Globus pallidus (tissue), 1 donor: Measurements from ENCODE around the gene PCSK6.
"Not testable (repeated sequence)": the region's sequence is repeated elsewhere in the genome, so short reads cannot be mapped to it uniquely, and the experiment has no call there.

ENCODE experiments used
- DNase-seq: peaks from one replicate; pipeline ENCODE4 v3.0.0-alpha.2; 2015; ENCODE audit warnings: low spot score

PCSK6 gene

DNA sequence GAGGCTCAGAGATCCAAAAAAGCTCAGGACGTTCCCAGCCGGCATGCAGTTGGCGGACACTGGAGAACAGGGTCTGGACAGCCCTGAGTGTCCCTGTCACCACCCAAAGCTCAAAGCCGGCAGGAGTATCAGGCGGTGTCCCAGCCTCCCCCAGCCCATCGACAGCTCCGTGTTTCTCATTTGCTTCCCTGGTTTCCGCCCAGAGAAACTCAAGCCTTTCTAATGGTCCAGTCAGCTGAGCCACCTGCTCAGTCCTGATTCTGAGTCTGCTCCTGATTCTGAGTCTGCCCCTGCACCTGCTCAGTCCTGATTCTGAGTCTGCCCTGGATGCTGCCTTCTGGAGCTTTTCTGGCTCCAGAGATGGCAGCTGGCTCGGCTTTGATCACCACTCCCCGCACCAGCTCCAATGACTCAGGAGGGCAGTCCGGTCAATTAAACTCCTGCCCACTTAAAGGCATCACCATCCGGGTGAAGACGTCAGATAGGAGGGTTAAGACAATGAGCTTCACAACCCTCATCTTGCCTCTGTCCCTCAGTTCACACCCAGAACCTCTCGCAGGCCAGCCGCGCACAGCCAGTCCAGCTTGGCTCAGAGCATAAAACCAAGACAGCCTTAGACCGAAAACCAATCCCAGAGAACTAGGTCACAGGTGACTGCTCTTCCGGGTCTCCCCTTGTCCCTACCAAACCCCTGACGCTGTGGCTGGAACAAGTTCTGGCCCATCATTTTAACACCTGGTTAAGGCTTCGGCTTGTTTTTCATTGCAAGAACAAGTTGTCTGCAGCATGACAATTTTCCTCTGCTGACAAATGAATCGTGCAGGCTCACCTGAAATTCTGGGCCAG lies 6.8 kb downstream of the PCSK6 start:
- no peak for DNase-seq

DNA sequence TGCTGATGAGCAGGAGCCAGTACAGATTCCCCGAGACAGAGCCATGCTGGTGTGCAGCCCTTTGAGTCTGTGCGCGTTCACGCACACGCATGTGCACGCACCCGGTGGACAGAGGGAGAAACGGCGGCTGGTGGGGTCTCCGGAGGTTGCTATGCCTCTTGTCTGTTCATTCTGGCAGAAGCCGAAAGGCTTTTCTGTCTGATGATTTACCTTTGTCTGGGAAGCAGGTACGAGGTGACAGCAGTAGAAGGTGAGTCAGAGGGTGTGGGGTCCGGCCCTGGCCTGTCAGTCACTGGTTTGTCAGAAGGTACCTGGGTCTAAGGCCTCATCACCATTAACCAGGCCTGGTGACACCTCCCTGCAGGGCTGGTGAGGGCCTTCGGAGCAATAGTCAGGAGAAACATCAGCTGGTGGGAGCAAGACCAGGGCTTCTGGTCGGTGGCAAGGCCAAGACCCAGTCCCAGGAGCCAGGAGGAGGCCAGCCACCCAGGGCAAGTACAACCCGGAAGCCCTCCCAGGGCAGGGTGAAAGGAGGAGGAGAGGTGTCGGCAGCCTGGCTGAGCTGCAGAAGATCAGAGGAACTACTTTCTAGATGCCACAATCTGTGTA lies 7.5 kb downstream of the PCSK6 start:
- no peak for DNase-seq

DNA sequence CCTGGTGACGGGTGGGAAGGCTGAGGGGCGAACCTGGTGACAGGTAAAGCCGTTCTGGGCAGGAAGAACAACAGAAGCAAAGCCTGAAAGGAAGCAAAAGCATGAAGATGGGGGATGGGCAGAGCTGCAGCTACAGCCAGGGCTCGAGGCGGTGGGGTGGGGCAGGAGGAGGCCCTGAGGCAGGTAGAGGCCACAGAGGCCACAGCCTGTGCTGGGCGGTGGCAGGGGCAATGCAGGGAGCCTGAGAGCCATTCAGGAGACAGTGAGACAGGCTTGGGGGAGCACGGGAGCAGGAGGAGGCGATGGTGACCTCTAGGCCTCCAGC lies 8.2 kb downstream of the PCSK6 start:
- DNase-seq, result no peak

DNA sequence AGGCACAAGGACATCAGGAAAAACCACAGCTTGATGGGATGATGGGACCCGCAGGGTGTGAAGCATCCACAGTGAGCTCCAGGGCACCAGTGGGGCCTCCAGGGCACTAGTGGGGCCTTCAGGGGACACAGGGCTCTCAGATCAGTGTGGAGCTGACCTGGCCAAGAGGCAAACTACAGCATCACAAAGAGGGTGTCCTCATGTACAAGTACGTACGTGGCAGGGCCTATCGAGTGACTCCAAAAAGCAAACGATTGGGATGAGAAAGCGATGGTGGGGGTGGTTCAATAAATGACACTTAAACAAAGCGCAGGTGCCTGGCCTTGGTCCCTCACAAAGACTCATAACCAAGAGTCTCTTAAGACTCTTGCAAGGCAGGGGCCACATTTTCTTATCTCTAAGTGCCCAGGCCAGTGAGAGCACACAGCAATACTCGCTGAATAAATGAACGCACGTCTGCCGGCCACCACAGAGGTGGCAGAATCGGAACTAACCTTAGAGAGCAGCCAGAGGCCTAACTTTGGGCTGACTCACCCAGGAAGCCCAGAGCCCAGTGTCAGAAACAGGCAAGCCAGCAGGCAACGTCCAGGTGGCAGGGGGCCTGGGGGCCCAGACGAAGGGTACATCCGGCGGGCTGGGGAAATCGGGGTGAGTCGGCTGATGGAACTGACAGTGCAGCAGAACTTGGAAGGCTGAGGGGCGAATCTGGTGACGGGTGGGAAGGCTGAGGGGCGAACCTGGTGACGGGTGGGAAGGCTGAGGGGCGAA lies 8.7 kb downstream of the PCSK6 start:
- DNase-seq, result no peak

DNA sequence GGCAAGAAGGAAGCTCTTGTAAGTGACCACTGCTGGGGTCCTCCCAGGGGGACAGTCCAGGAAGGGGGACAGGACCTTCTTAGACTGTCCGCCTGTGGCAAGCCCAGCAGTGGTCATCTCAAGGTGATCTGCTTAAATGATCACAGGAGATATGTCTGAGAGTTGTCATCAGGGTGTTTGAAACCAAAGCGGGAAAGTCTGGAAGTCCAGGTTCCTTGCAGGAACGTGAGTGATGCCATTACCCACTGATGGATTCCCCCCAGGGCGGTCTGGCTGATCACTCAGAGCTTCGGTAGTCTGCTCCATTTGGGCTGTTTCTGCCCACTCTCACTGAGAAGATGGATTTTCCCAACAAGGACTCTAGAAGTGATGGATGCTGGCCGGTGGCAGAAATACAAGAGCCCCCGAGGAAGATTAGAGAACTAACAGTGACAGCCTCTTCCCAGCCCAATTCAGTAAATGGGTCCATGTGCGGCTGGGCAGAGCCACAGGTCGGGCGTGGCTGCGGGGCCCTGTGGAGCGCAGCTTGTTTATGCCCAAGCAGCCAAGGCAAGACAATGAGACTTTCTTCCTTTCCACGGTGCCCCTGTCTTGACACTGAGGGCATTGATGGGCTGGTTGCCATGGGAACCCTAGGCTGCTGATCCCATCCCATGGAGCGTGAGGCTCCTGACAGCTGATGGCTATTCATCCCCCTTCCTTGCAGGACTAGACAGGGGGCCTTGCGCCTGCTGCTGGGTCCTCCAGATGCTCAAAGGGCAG lies 9.5 kb downstream of the PCSK6 start:
- DNase-seq, result peak; percentile 98

DNA sequence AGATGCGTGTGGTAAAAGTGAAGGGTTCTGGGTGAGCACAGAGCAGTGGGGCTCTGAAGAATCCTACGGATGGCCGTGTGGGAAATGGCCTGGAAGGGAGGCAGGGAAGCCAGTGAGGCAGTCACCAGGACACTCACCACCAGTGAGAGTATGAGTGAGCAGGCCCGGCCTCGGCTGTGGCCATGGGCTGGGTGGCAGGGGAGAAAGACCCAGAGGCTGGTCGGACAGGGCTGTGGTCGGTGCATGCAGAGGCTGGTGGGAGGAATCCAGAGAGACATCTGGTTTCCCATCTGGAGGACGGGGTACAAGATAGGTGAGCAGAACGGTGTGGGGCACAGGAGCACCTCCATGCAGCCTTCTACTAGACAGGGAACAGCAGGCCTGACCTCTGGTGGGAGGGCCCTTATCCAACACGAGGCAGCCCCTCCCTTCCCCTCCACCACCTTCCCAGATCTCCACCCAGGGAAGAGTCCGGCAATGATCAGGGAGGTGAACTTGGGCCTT lies 10.1 kb downstream of the PCSK6 start:
- no peak for DNase-seq

DNA sequence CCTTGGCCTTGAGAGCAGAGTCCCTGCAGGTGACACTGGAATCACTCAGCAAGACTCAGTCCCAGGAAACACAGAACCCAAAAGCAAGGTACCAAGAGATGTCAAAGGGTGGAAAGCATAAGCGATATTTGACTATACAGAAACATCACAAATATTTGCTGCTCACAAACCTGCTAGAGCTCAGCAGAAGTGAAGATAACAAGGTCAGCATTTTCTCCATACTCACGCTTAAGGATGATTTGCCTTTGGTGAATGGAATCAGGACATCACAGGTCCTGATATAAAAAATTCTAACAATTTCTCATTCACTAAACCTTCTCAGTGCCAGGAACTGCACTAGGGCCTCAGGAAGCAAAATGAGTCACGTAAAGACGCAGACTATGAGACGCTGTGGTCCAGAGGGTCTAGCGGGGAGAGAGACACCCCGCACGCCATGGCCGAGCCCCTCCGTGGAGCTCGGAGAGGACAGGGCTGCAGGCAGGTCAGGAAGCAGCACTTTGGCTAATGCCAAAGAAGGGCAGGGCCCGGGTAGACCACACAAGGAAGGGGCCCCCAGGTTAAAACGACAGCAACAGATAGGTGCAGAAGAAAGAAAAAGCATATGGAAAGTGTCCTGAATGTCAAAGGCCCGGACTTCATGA lies 10.7 kb downstream of the PCSK6 start:
- no peak for DNase-seq

DNA sequence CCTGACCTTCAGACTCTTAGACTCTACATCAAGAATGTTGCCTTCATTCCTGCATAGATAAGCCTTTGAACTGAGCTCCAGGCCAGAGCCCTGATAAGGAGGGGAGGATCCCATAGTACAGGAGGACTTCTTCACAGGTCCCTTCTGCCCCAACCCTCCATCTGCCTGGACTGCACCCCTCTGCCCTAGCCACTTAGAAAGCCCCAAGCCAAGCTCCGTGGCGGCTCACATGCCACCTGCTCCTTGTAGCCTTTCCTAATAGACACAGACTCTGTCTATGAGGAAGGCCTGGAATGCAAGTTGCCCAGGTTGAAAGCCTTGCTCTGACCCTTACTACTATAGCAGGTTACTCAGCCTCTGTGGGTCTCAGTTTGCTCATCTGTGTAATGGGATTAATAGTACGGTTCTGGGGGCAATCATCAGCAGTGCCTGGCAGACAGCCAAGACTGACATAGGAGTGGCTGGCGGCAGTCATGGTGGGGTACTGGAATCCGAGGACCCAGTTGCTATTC lies 11.6 kb downstream of the PCSK6 start:
- DNase-seq, result no peak

DNA sequence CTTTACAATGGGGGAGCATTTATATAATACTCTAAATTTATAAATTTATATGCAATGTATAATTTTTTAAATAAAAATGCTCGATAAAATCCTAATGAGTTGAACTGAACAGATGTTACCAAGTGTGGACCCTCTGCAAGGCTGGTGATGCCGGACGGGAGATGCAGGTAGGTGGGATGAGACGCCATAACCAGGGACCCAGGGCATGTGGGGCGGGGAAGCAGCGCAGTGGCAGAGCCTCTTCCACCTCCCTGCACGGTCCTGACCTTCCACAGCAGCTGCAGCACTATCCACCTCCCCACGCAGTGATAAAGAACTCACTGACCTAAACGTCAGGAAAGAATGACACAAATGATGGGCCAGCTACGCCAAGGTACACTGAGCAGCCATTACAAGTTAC lies 12.8 kb downstream of the PCSK6 start:
- DNase-seq, result no peak

DNA sequence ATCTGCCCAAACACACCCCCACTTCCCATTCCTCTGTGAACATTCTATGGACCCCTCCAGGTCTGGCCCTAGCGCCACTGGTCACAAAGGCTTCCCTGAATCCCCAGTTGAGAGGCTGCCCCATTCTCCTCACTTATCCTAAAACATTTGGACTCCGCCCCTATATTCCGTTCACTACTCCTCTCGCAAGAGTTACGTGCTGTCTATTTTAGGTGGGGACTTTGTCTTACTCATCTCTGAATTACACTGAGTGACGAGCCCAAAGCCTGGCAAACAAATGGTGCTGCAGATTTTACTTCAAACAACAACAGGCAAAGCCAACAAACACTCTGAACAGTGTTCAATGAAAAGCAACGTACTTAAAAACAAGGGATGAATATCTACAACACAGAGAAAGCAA lies 14.5 kb downstream of the PCSK6 start:
- DNase-seq, result no peak

DNA sequence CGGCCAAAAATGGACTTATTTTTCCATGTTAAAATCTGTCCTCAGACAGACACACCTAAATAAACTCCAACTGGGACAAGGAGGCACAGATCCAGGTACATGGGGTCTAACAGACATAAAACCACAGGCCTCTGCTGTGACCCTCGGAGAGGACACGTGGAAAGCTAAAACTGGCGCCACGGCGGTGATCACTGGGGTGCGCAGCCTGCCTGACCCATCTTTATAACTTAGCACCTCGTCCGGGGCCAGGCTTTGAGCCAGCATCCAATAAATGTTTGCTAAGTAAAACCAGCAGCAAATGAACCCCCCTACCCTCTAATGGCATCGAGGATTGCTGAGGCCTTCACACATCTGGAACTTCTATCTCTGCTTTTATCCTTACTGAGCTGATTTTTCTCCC lies 15.3 kb downstream of the PCSK6 start:
- no peak for DNase-seq

DNA sequence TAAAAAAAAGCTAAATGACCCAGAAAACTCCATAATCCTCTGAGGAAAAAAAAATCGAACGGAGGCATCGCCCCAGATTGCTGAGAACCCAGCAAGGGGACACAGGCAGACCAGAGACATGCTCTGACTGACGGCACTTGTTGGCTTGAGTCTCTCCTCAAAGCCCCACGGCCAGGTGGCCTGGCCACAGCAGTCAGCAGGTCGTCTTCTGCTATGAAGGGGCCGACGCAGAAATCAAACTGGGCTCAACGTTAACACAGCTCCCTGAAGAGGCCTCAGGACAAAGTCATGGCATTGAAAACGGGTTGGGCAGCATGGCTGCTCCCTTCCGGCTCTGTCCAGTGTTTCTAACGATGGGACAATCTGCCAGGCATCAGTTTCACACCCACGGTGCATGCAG lies 17.5 kb downstream of the PCSK6 start:
- no peak for DNase-seq

DNA sequence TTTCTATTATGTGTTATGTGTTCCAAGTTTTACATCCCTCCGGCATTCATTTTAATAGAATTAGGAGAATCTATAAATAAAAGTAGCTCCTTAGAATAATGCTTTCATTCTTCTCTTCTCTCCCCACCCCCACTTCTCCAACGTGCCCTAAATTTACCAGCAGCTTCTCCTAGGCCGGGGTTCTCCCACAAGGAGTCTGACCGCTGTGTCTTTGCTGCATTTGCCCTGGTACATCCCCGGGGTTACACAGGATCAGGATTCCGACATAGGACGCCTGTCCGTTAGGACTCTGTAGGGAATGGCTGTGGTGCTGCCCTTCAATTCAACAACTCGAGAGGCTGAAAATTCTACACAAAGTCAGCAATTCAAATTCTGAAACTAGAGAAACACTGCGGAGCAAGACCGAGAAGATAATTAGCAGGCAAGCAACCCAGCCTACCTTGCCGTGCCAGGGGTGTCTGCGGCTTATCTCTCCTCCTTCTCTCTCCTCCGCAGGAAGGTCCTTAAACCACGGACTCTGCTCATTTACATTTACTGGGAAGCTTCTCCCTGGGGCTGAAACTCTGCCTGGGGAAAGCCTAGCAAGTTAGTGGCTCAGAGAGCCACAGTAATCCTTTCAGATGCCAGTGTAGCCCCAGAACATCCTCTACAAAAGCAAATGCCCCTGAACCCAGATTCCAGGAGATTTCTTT lies 18.8 kb downstream of the PCSK6 start:
- no peak for DNase-seq

DNA sequence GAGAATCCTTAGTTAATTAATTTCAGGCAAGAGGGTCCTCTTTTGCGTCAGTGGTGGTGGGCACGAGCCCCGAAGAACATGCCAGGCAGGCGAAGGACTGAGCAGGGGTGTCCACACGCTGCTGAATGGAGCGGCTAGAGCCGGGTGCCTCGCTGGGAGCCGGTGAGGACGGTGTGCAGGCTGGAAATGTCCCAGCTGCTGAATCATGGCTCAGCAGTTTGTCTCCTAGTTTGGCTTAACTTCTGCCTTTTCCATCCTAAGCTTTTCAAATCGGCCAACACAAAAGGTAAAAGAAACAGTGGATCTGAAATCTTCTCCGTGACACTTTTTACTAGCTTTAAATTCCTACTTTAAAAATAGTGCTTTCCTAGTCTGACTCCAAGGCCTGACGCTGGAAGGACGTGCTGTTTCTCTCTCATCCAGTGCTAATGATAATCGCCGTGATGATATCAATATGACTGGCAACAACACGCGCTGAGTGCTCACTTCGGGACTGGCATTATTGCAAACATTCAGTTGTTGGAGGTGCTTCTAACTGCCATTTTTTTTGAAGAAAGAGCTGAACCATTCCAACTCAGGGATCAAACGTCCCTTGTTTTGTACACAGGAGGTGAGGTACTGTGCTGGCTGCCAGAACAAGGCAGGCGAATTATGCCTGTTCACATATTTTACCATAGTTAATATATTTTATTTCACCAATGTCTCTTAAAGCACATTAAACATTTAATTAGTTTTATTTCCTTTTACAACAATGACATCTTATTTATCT lies 19.8 kb downstream of the PCSK6 start:
- no peak for DNase-seq

DNA sequence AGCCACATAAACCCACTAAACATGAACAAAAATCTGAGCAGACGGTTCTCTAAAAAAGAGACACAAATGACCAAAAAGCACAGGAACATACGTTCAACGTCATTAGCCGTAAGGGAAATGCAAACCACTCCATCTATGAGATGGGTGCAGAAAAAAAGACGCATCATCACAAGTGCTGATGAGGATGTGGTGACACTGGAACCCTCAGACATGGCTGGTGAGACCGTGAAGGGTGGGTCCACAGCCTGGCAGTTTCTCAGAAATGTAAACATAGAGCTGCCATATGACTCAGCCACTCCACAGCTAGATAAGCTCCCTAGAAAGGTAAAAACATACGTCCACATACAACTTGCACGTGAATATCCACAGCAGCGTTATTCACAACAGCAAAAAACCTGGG lies 23.3 kb downstream of the PCSK6 start:
- no peak for DNase-seq

DNA sequence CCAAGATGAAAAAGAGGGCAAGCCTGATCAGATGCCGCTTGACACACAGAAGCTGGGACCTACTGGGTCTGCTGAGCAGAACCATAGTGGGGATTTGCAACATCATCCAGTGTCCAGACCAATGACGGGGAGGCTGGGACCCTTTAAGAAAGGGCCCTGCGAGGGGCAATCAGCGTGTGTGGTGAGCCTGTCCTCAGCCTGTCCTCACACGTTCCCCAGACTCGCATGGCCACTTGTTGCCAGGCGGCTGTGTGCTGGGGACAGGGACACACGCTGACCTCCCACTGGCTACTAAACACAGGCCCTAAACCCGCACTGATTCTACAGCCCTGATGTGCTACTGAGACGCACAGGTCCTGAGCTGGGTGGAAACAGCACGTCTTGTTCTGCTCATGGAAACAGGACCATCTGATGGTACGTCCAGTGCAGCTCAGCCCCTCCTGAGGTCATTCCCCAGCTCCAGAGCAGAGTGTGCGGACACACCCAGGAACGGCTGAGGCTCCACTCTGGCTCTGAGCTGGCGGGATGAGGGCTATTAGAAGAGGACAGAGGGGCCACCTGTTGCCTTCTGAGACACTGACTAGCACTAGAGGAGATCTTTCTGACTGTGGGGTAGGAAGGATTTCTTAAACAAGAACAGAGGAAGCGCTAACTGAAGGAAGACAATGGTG lies 24.4 kb downstream of the PCSK6 start:
- DNase-seq, result no peak

DNA sequence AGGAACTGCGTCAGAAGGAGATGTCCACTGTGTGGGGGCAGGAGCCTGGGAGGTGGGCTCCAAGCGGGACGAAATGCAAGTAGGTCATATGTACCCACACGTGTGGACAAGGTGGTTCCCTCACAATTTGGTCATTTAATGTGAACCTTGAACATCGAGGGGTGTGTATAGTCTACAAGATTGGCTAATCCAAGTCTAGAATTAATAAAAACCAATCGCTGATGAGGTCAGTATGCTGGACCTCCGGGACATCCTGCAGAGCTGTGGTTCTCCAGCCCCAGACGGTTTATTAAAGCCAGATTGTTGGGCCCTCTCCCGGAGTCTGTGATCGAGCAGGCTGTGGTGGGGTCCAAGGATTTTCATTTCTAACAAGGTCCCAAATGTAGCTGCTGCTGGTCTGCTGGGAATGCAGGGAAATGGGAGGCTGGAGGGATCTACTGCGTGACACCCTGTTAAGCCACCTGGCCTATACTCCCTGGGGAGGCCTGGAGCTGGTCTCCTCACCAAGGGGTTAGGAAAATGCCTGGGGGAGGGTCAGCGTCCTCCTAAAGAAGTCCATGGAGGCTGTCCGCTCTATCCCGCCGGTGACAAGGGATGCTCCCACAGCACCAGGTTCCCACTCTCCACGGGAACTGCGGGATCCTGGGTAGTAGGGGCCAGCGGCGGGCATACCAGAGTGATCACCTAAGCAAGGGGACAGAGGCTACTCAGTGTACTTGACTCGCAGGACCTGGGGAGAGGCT lies 25.1 kb downstream of the PCSK6 start:
- no peak for DNase-seq

DNA sequence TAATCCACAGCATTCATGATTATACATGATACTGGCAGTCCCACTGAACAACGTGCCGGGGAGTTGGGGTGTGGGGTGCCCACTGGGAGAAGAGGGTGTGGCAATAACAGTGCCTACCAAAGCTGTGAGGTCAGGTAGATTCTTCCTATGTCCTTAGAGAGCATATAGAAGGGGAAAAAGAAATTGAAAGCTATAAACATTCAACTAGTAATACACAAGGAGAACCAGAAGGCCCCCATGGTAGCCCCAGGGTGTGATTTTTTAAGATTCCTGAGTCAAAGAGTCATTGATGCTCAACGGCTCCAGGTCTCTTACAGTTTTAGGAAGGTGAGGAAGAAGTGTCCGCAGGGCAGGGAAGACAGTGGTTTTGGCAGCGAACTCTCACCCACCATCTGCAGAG lies 25.8 kb downstream of the PCSK6 start:
- DNase-seq, result not testable (repeated sequence)

DNA sequence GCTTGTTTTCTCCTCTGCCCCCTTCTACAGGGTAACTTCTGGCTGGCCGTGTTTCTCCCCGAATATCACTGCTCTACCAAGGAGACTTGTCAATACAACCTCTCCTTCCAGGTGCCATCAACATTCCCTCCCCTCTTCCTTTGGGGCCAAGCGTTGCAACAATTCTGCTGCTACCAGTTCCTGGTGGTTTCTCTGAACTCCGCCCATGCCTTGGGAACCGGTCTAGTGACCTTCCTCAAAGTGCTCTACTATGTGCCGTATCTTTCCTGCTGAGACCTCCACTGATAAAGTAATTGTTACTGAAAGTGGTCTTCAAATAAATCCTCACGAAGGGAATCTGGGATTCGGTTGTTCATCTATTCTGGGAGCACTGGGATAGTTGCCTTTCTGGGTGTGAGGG lies 26.2 kb downstream of the PCSK6 start:
- DNase-seq, result no peak
